Ectodermal cell (in vitro differentiated cells): Measurements from ENCODE around the gene ATP9A.
"Not testable (repeated sequence)": the region's sequence is repeated elsewhere in the genome, so short reads cannot be mapped to it uniquely, and the experiment has no call there.

Experiments
- H3K27ac ChIP-seq: 2 replicates; pipeline ENCODE4 v1.7.0; 2013; ENCODE audit warnings: mild to moderate bottlenecking, low read depth, low read length; ENCODE audit not compliant: insufficient read depth, poor library complexity, severe bottlenecking
- H3K27me3 ChIP-seq: 2 replicates; pipeline ENCODE4 v1.7.0; 2013; ENCODE audit warnings: mild to moderate bottlenecking, low read length; ENCODE audit not compliant: insufficient read depth, control insufficient read depth, poor library complexity, severe bottlenecking
- H3K36me3 ChIP-seq: one replicate; pipeline ENCODE4 v1.7.0; 2013; ENCODE audit warnings: low read length; ENCODE audit not compliant: control insufficient read depth, insufficient read depth
- H3K4me1 ChIP-seq: one replicate; pipeline ENCODE4 v1.7.0; 2013; ENCODE audit warnings: low read length; ENCODE audit not compliant: control insufficient read depth, insufficient read depth
- H3K4me3 ChIP-seq: 2 replicates; pipeline ENCODE4 v1.7.0; 2013; ENCODE audit warnings: low read depth, low read length, control low read depth; ENCODE audit not compliant: insufficient read depth
- H3K9me3 ChIP-seq: 2 replicates; pipeline ENCODE4 v1.7.0; 2013; ENCODE audit warnings: mild to moderate bottlenecking, low read length, moderate library complexity; ENCODE audit not compliant: control insufficient read depth
- whole genome bisulfite sequencing, 2 experiments: methylation state at CpG; one replicate each; pipeline ENCODE4 v1.1.7; 2013; ENCODE audit warnings: missing lambda C conversion rate in 2 of 2; 5-methylcytosine and 5-hydroxymethylcytosine counted together

Gene ATP9A

GRCh38 chr20:51659491-51660050, 108.6 kb downstream of the ATP9A start:
- 94 to 97% methylated on average over 5 to 6 of the region's 8 CpGs for WGBS, 2 experiments
- no peaks in the 10 kb centered on the region for H3K36me3 ChIP-seq
- H3K27me3 ChIP-seq = no peaks in the 10 kb centered on the region
- H3K9me3 ChIP-seq = no peaks in the 10 kb centered on the region
- no peak overlapping the region for H3K27ac ChIP-seq
- H3K4me3 ChIP-seq = no peak overlapping the region
- H3K4me1 ChIP-seq = no peaks in the 10 kb centered on the region

- no peak overlapping the region for H3K4me3 ChIP-seq
- WGBS, 2 experiments = 96% methylated on average over 20 to 21 of the region's 21 CpGs
- H3K36me3 ChIP-seq = no peaks in the 10 kb centered on the region
Observed at GRCh38 chr20:51656726-51657260, 111.4 kb downstream of the ATP9A start.

DNA sequence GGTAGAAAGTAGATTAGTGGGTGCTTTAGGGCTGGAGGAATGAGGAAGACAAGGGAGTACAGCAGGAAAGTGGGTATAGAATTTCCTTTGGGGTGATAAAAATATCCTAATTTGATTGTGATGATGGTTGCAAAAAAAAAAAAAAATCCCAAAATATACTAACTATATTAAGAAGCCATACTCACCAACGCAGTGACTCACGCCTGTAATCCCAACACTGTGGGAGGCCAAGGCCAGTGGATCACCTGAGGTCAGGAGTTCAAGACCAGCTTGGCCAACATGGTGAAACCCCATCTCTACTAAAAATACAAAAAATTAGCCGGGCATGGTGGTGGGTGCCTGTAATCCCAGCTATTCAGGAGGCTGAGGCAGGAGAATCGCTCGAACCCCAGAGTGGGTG, 112.1 kb downstream of the ATP9A start:
- H3K27ac ChIP-seq, H3K4me1 ChIP-seq, H3K9me3 ChIP-seq, H3K4me3 ChIP-seq, H3K36me3 ChIP-seq, H3K27me3 ChIP-seq: not testable (repeated sequence)
- 91 to 92% methylated on average over 5 of the region's 5 CpGs for WGBS, 2 experiments

More at GRCh38 chr20:51656726-51657260, 111.4 kb downstream of the ATP9A start:
- no peak overlapping the region for H3K27ac ChIP-seq
- H3K9me3 ChIP-seq = no peaks in the 10 kb centered on the region
- no peaks in the 10 kb centered on the region for H3K27me3 ChIP-seq
- H3K4me1 ChIP-seq = no peaks in the 10 kb centered on the region

- no peaks in the 10 kb centered on the region for H3K36me3 ChIP-seq
- H3K27ac ChIP-seq = no peak overlapping the region
- no peak overlapping the region for H3K4me3 ChIP-seq
- WGBS, 2 experiments = 83% methylated on average over 5 of the region's 5 CpGs
- H3K4me1 ChIP-seq = no peaks in the 10 kb centered on the region
- H3K9me3 ChIP-seq = no peaks in the 10 kb centered on the region
- H3K27me3 ChIP-seq = no peaks in the 10 kb centered on the region
Observed at GRCh38 chr20:51654495-51654894, 113.7 kb downstream of the ATP9A start.

GRCh38 chr20:51654060-51654459, 114.1 kb downstream of the ATP9A start:
- Histone ChIP-seq H3K4me1 (no peaks in the 10 kb centered on the region), H3K9me3 (no peaks in the 10 kb centered on the region), H3K4me3 (no peak overlapping the region), H3K36me3 (no peaks in the 10 kb centered on the region), H3K27ac (no peak overlapping the region), H3K27me3 (no peaks in the 10 kb centered on the region)
- 90% methylated on average over 4 of the region's 4 CpGs for WGBS, 2 experiments

GRCh38 chr20:51653226-51653625, 115.0 kb downstream of the ATP9A start:
- no peaks in the 10 kb centered on the region for H3K36me3 ChIP-seq

DNA sequence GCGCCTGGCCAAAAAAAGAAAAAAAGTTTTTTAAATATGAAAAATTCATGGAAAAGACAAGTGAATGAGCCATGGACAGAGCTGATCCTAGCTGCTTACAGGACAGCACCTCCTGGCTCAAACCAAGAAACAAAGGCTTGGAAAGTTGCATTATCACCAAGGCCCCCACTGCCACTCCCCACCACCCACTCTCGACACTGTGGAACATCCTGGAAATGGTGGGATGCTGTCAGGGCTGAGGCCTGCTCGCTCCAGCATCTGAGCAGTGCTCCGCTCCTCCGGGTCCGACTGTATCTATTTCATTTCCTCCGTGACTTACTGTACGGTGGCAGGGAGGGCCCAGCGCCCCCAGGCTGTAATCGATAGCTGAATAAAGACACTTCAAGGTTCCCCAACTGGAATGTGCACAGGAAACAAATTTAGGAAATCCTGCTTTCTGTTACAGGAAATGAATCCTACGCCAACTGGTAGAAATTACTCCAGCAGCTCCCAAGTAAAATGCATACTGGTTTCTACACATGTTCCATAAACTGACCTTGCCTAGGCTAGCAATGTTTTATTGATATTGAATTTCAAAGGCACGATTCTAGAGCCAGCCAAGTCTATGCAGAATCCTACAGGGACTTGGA, 116.2 kb downstream of the ATP9A start:
- Histone ChIP-seq H3K9me3 (no peaks in the 10 kb centered on the region), H3K36me3 (no peaks in the 10 kb centered on the region), H3K27ac (peak overlapping the region; percentile 16), H3K4me3 (no peak overlapping the region), H3K27me3 (no peaks in the 10 kb centered on the region), H3K4me1 (no peaks in the 10 kb centered on the region)
- 96% methylated on average over 12 of the region's 12 CpGs for WGBS, 2 experiments

More at GRCh38 chr20:51653226-51653625, 115.0 kb downstream of the ATP9A start:
- no peaks in the 10 kb centered on the region for H3K27me3 ChIP-seq
- WGBS, 2 experiments = 94 to 95% methylated on average over 6 of the region's 6 CpGs
- H3K4me3 ChIP-seq = no peak overlapping the region
- H3K9me3 ChIP-seq = no peaks in the 10 kb centered on the region
- no peak overlapping the region for H3K27ac ChIP-seq
- no peaks in the 10 kb centered on the region for H3K4me1 ChIP-seq

DNA sequence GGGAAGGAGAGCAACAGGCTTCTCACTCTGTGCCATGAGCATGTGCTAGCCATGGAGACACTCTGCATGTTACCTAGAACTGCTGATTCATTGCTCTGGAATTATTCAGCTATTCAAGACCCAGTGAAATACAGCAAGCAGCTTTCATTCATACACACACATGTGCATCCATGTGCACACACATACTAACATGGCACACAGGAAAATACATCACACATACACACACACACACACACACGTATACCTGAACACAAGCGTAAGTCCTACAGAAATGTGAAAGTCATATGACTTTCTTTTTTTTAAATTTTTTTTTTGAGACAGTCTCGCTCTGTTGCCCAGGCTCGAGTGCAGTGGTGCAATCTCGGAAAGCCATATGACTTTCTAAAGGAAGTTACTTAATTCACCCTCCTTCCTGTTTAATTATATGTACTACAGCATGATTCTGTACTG, 117.5 kb downstream of the ATP9A start:
- Histone ChIP-seq H3K4me1 (no peaks in the 10 kb centered on the region), H3K27ac (no peak overlapping the region), H3K4me3 (no peak overlapping the region), H3K36me3 (no peaks in the 10 kb centered on the region), H3K9me3 (no peaks in the 10 kb centered on the region), H3K27me3 (no peaks in the 10 kb centered on the region)
- WGBS, 2 experiments = 76 to 79% methylated on average over 5 of the region's 5 CpGs

DNA sequence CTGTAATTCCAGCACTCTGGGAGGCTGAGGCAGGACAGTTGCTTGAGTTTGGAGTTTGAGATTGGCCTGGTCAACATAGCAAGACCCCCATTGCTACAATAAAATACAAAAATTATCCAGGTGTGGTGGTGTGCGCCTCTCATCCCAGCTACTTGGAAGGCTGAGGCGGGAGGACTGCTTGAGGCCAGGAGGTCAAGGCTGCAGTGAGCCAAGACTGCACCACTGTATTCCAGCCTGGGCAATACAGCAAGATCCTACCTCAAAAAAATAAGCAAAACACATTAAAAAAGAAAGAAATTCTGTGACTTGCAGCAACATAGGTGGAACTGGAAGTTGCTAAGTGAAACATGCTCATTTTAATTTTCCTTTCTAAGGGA, 119.6 kb downstream of the ATP9A start:
- 81 to 100% methylated on average over 2 of the region's 2 CpGs for WGBS, 2 experiments
- Histone ChIP-seq H3K27ac (no peak overlapping the region), H3K27me3 (no peaks in the 10 kb centered on the region), H3K4me1 (peaks cover under 1% of the 10 kb centered on the region), H3K4me3 (no peak overlapping the region), H3K36me3 (no peaks in the 10 kb centered on the region), H3K9me3 (no peaks in the 10 kb centered on the region)

- Histone ChIP-seq H3K27me3 (no peaks in the 10 kb centered on the region), H3K4me3 (no peak overlapping the region), H3K9me3 (no peaks in the 10 kb centered on the region), H3K4me1 (peaks cover 7% of the 10 kb centered on the region), H3K27ac (no peak overlapping the region), H3K36me3 (no peaks in the 10 kb centered on the region)
- 86% methylated on average over 16 of the region's 17 CpGs for WGBS, 2 experiments
Observed at GRCh38 chr20:51647674-51648570, 120.3 kb downstream of the ATP9A start.
